Hepatocyte (in vitro differentiated cells): ENCODE measurements around the gene ALDH1L1.

Source experiments
- EZH2 ChIP-seq: fragments of 200-600 bp; sonication (generic); IDR thresholded peaks from 2 replicates; pipeline ENCODE4 v1.6.1; 2016; ENCODE audit warnings: antibody characterized with exemption, mild to moderate bottlenecking, borderline replicate concordance
- EZH2phosphoT487 ChIP-seq: fragments of 200-600 bp; sonication (generic); IDR thresholded peaks from one replicate; pipeline ENCODE4 v1.6.1; 2018; ENCODE audit warnings: antibody characterized with exemption, mild to moderate bottlenecking, low read depth, moderate library complexity; ENCODE audit not compliant: unreplicated experiment, severe bottlenecking
- TF ChIP-seq, protein P1 (sequence below): fragments of 200-600 bp; sonication (generic); IDR thresholded peaks from 2 replicates; pipeline ENCODE4 v1.5.1; 2016; ENCODE audit warnings: antibody characterized with exemption, mild to moderate bottlenecking; ENCODE audit not compliant: poor library complexity

DNA sequence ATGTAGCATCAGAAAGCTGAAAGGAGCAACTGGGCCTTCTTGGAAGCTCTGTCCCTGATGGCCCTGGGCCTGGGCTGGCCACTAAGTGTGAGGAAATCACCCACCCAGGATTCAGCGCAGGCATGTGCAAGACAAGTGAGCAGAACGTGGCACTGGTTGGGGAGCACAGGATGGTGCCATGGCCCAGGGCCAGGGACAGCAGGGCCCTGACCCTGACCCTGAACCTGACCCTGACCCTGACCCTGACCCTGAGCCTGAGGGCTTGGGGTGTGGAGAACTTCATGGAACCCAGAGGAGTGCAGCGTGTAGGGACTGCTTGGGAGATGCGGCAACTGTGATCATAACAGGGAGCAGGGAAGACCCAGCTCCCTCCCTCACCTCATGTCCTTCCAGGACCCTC lies 5.9 kb upstream of the ALDH1L1 start:
- TF ChIP-seq, protein P1, sequence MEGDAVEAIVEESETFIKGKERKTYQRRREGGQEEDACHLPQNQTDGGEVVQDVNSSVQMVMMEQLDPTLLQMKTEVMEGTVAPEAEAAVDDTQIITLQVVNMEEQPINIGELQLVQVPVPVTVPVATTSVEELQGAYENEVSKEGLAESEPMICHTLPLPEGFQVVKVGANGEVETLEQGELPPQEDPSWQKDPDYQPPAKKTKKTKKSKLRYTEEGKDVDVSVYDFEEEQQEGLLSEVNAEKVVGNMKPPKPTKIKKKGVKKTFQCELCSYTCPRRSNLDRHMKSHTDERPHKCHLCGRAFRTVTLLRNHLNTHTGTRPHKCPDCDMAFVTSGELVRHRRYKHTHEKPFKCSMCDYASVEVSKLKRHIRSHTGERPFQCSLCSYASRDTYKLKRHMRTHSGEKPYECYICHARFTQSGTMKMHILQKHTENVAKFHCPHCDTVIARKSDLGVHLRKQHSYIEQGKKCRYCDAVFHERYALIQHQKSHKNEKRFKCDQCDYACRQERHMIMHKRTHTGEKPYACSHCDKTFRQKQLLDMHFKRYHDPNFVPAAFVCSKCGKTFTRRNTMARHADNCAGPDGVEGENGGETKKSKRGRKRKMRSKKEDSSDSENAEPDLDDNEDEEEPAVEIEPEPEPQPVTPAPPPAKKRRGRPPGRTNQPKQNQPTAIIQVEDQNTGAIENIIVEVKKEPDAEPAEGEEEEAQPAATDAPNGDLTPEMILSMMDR, result no peak
- TF ChIP-seq EZH2, result no peak
- no peak for TF ChIP-seq EZH2phosphoT487
